ENCODE measurements around the gene PRCC.

The PRCC gene

GRCh38 chr1:156815961-156816422 is 48.7 kb downstream of the PRCC start:
- no peak for DNase-seq

- DNase-seq, result no peak
These were observed 49.4 kb downstream of the PRCC start, which contains the start of gene SH2D2A for GRCh38 chr1:156816561-156817328. Gene SH2D2A (minus strand): TSS chr1:156816848. CDS start chr1:156816708, 140 bp downstream.

GRCh38 chr1:156821801-156822200 is 54.5 kb downstream of the PRCC start:
- no peak for DNase-seq

- no peak for DNase-seq
These were observed 55.3 kb downstream of the PRCC start for GRCh38 chr1:156822680-156823079.

- DNase-seq, result no peak
These were observed 56.0 kb downstream of the PRCC start for GRCh38 chr1:156823210-156823790.

GRCh38 chr1:156826630-156827029 is 59.3 kb downstream of the PRCC start:
- DNase-seq, result no peak

GRCh38 chr1:156828400-156829124 is 61.2 kb downstream of the PRCC start:
- DNase-seq, result no peak

GRCh38 chr1:156832434-156832833 is 65.1 kb downstream of the PRCC start:
- no peak for DNase-seq

GRCh38 chr1:156833603-156834002 is 66.3 kb downstream of the PRCC start:
- no peak for DNase-seq

GRCh38 chr1:156834322-156834721 is 67.0 kb downstream of the PRCC start:
- DNase-seq, result no peak

GRCh38 chr1:156836041-156836654 is 68.8 kb downstream of the PRCC start:
- no peak for DNase-seq

GRCh38 chr1:156836892-156837291 is 69.6 kb downstream of the PRCC start:
- no peak for DNase-seq

- peak; percentile 36 to 75 (median 56) for DNase-seq
These were observed 71.6 kb downstream of the PRCC start for GRCh38 chr1:156838972-156839371.

GRCh38 chr1:156839426-156840109 is 72.2 kb downstream of the PRCC start:
- DNase-seq, result peak; percentile 62 to 91 (median 90)

- no peak for DNase-seq
These were observed 73.0 kb downstream of the PRCC start for GRCh38 chr1:156840186-156840897.

GRCh38 chr1:156840898-156841279 is 73.6 kb downstream of the PRCC start:
- DNase-seq, result no peak

GRCh38 chr1:156841295-156841855 is 74.0 kb downstream of the PRCC start:
- no peak for DNase-seq

GRCh38 chr1:156842618-156843300 is 75.4 kb downstream of the PRCC start:
- no peak for DNase-seq

- no peak for DNase-seq
These were observed 76.8 kb downstream of the PRCC start for GRCh38 chr1:156844102-156844501.

- DNase-seq, result no peak
These were observed 77.3 kb downstream of the PRCC start for GRCh38 chr1:156844638-156845037.
